NT2/D1 (cell line): ENCODE results near the gene GALM.
"Not testable (repeated sequence)": the region's sequence is repeated elsewhere in the genome, so short reads cannot be mapped to it uniquely, and the experiment has no call there.

ENCODE experiments used
- DNase-seq: peaks from one replicate; pipeline ENCODE4 v3.0.0-alpha.2; 2011; ENCODE audit warnings: low read depth, low spot score
- H3K27me3 ChIP-seq: 2 replicates; pipeline ENCODE4 v1.6.0; 2011; ENCODE audit warnings: mild to moderate bottlenecking; ENCODE audit not compliant: insufficient read length, insufficient read depth
- H3K36me3 ChIP-seq: 2 replicates; pipeline ENCODE4 v1.6.1; 2011; ENCODE audit warnings: mild to moderate bottlenecking, low read length, mixed read lengths; ENCODE audit not compliant: insufficient read depth, insufficient read length
- H3K4me1 ChIP-seq: 2 replicates; pipeline ENCODE4 v1.5.1; 2011; ENCODE audit not compliant: insufficient read depth, insufficient read length
- H3K4me3 ChIP-seq: 2 replicates; pipeline ENCODE4 v1.5.1; 2011; ENCODE audit warnings: low read depth; ENCODE audit not compliant: insufficient read length
- H3K9ac ChIP-seq: 2 replicates; pipeline ENCODE4 v1.6.0; 2011; ENCODE audit warnings: low read depth; ENCODE audit not compliant: insufficient read length
- H3K9me3 ChIP-seq: 2 replicates; pipeline ENCODE4 v1.5.1; 2011; ENCODE audit warnings: mild to moderate bottlenecking, low read length; ENCODE audit not compliant: insufficient read depth
- SUZ12 ChIP-seq: IDR thresholded peaks from 2 replicates; pipeline ENCODE4 v1.6.1; 2011; ENCODE audit not compliant: insufficient read length, insufficient read depth; ENCODE audit errors: extremely low read depth
- YY1 ChIP-seq: IDR thresholded peaks from 2 replicates; pipeline ENCODE4 v1.6.1; 2011; ENCODE audit not compliant: insufficient read length, insufficient read depth
- ZNF274 ChIP-seq: IDR thresholded peaks from 2 replicates; pipeline ENCODE4 v1.6.1; 2011; ENCODE audit warnings: mild to moderate bottlenecking, low read depth, low read length

The GALM gene

DNA sequence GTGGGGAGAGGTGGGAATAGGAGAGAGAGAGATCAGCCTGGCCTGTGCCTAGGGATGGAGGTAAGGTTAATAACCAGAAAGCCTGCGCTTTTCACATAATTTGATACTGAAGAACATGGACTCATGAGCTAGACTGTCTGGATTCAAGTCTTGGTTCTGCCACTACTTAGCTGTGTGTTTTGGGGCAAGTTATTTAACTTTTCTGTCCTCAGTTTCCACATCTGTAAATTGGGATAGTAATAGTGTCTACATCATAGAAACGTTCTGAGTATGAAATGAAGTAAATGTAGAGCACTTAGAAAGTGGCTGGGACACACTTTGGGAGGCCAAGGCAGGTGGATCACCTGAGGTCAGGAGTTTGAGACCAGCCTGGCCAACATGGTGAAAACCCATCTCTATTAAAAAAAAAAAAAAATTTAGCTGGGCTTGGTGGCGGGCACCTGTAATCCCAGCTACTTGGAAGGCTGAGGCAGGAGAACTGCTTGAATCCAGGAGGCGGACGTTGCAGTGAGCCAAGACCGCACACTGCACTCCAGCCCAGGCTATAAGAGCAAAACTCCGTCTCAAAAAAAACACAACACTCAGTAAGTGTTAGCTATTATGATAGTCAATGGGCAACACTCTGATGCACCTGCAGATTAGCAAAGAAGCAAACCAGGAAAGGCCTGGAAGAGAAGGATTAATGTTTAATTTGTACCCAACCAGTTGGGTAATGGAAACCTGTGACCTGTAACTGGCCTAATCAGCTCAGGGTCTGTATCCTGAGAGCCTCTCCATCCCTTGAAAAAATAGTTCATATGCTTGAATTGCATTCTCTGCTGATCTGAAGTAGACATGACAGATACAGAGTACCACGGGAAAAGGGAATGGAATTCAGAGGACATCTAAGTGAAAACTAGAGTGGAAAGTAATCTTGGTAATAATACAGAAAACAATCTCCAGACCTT is 6.8 kb downstream of the GALM start:
- Histone ChIP-seq H3K9me3 (no peaks in the 10 kb centered on the region), H3K36me3 (peaks cover 11% of the 10 kb centered on the region), H3K27me3 (no peaks in the 10 kb centered on the region), H3K4me3 (no peak overlapping the region), H3K4me1 (peaks cover 3% of the 10 kb centered on the region), H3K9ac (no peak overlapping the region)
- DNase-seq: no peak
- TF ChIP-seq SUZ12: no peak

DNA sequence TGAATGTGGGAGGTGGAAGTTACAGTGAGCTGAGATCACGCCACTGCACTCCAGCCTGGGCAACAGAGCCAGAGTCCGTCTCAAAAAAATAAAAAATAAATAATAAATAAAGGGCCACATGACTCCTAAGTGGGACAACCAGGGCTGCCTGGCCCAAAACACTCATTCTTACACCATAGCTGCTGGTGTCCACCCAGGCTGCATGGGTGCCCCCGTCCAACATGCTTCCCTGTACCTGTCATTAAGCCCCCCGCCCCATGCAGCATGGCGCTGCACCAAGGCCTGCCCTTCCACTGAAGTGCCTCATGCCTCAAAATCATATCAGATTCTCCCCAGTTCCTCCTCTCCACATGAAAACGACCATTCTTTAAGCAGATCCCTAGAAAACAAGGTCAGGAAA is 10.8 kb downstream of the GALM start:
- no peak for DNase-seq
- Histone ChIP-seq H3K4me3 (no peak overlapping the region), H3K9me3 (no peaks in the 10 kb centered on the region), H3K27me3 (no peaks in the 10 kb centered on the region), H3K4me1 (no peaks in the 10 kb centered on the region), H3K9ac (no peak overlapping the region), H3K36me3 (peaks cover 20% of the 10 kb centered on the region)
- TF ChIP-seq ZNF274 (no peak), SUZ12 (no peak), YY1 (no peak)

DNA sequence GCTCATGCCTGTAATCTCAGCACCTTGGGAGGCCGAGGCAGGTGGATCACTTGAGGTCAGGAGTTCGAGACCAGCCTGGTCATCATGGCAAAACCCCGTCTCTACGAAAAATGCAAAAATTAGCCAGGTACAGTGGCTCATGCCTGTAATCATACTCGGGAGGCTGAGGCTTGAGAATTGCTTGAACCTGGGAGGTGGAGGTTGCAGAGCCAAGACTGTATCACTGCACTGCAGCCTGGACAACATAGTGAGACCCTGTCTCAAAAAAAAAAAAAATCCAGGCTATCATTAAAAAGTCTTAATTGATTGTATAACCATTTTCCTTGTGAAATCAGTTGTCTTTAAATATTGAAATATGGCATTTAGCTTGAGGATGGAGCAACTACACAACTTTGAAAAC is 15.0 kb downstream of the GALM start:
- not testable (repeated sequence) for H3K9me3 ChIP-seq, H3K27me3 ChIP-seq, H3K4me3 ChIP-seq, H3K4me1 ChIP-seq, H3K9ac ChIP-seq, DNase-seq
- H3K36me3 ChIP-seq: peaks cover 29% of the 10 kb centered on the region

DNA sequence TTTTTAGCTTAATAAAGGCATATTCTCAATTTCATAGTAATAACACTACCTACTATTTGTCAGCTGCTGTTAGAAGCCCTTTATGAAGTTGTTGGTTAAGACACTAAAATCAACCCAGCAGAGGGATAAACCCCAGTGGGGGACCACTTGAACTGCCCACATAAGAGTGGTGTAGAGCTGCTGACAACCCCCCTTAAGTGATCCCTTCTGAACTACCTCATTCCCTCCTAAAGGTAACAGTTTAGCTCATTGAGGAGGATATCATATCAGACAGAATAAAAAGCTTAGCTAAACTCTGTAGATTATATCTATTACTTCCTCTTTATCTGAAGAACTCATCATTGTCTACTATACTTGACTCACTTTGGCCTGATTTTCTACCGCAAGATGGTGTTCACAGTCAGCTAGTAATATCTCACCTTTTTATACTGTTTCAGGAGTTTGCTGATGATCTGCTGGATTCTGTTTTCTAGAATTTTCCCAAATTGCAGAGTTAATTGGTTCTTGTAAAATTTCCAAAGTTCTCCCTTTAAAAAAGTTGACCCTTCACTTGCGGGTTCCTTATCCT is 16.2 kb downstream of the GALM start:
- H3K4me3 ChIP-seq: no peak overlapping the region
- H3K27me3 ChIP-seq: no peaks in the 10 kb centered on the region
- TF ChIP-seq YY1 (no peak), ZNF274 (no peak), SUZ12 (no peak)
- H3K9me3 ChIP-seq: no peaks in the 10 kb centered on the region
- H3K4me1 ChIP-seq: no peaks in the 10 kb centered on the region
- no peak overlapping the region for H3K9ac ChIP-seq
- DNase-seq: no peak
- peaks cover 24% of the 10 kb centered on the region for H3K36me3 ChIP-seq

DNA sequence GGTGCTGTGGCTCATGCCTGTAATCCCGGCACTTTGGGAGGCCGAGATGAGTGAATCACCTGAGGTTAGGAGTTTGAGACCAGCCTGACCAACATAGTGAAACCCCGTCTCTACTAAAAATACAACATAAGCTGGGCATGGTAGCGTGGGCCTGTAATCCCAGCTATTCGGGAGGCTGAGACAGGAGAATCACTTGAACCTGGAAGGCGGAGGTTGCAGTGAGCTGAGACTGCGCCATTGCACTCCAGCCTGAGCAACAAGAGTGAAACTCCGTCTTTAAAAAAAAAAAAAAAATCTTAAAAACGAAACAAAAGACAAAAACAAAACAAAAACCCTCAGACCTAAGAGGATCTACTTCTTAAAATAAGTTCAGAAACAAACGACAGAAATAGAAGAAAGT is 16.7 kb downstream of the GALM start:
- H3K27me3 ChIP-seq, DNase-seq, H3K9ac ChIP-seq, H3K9me3 ChIP-seq, H3K4me1 ChIP-seq, H3K4me3 ChIP-seq: not testable (repeated sequence)
- H3K36me3 ChIP-seq: peaks cover 21% of the 10 kb centered on the region

DNA sequence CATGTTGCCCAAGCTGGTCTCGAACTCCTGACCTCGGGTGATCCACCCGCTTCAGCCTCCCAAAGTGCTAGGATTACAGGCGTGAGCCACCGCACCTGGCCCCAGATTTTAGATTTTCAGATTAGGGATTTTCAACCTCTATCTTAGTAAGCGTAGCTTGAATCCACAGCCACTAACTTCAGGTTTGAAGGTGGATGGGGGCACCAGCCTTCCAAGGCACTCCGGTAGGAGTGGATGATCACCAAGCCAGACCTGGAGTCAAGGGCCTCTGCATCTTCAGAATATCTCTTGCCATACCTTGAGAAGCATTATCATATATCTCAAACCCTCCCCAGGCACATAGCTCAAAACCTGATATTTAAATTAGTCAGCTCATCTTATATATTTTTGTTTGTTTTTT is 17.9 kb downstream of the GALM start:
- Histone ChIP-seq H3K36me3 (peaks cover 19% of the 10 kb centered on the region), H3K9ac (no peak overlapping the region), H3K4me3 (no peak overlapping the region), H3K9me3 (no peaks in the 10 kb centered on the region), H3K4me1 (no peaks in the 10 kb centered on the region), H3K27me3 (no peaks in the 10 kb centered on the region)
- no peak for DNase-seq
- TF ChIP-seq YY1 (no peak), ZNF274 (no peak), SUZ12 (no peak)

DNA sequence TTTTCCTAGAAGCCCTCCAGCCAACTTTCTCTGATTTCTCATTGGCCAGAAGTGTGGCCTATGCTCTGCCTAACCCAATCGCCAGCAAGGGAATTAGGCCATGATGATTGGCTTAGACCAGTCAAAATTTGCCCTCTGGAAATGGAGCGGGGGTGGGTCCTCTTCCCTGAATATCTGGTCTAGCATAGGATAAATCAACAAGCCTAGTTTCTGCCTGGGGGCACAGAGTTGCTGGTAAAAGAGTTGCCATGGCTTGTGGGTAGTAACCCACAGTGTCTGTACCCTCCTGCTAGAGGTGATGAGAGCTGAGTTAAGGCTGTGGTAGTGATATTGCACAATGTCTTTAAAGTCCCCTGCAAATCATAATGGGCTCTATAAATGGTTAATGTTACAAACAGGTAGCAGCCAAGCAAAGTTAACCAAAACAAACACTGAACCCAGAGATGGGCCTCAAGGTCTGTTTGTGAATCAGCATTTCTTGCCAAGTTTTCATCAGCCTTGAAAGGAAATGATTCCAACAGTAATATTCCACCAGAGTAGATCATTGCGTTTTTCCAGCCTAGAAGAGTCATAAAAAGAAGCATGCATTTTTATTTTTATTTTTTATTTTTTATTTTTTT is 19.3 kb downstream of the GALM start:
- Histone ChIP-seq H3K9me3 (no peaks in the 10 kb centered on the region), H3K4me3 (no peak overlapping the region), H3K4me1 (no peaks in the 10 kb centered on the region), H3K27me3 (no peaks in the 10 kb centered on the region), H3K36me3 (peaks cover 19% of the 10 kb centered on the region), H3K9ac (no peak overlapping the region)
- DNase-seq: no peak
- TF ChIP-seq ZNF274 (no peak), YY1 (no peak), SUZ12 (no peak)
